H9 (cell line): ENCODE measurements around the gene BCKDHB. TPM values are rescaled to one million over a fixed set of nuclear protein-coding genes. Genes with fewer than 3 reads are reported as not detected.

Experiments used
- DNase-seq: peaks from one replicate; pipeline ENCODE4 v3.0.0-alpha.2; 2017
- H2AFZ ChIP-seq: one replicate; pipeline ENCODE4 v1.6.1; 2013; ENCODE audit warnings: mild to moderate bottlenecking, low read length, control low read depth, moderate library complexity
- H2AK5ac ChIP-seq: 2 replicates; pipeline ENCODE4 v1.6.1; 2013; ENCODE audit warnings: low read length, control low read depth, mixed read lengths; ENCODE audit not compliant: insufficient read length
- H2BK120ac ChIP-seq: one replicate; pipeline ENCODE4 v1.6.1; 2013; ENCODE audit warnings: low read depth, mild to moderate bottlenecking, low read length, control low read depth, inconsistent platforms; ENCODE audit not compliant: poor library complexity, severe bottlenecking
- H2BK12ac ChIP-seq: 2 replicates; pipeline ENCODE4 v1.6.1; 2013; ENCODE audit warnings: low read length, control low read depth, mixed read lengths, low read depth; ENCODE audit not compliant: insufficient read length
- H2BK15ac ChIP-seq: 2 replicates; pipeline ENCODE4 v1.6.1; 2013; ENCODE audit warnings: low read depth, low read length, control low read depth
- H2BK20ac ChIP-seq: one replicate; pipeline ENCODE4 v1.6.1; 2013; ENCODE audit warnings: low read depth, mild to moderate bottlenecking, low read length, control low read depth, inconsistent platforms; ENCODE audit not compliant: poor library complexity, severe bottlenecking
- H2BK5ac ChIP-seq: 2 replicates; pipeline ENCODE4 v1.6.1; 2013; ENCODE audit warnings: low read length, control low read depth, mixed read lengths; ENCODE audit not compliant: insufficient read length
- H3K14ac ChIP-seq: 2 replicates; pipeline ENCODE4 v1.6.1; 2013; ENCODE audit warnings: low read length, control low read depth; ENCODE audit not compliant: insufficient read depth
- H3K18ac ChIP-seq: 2 replicates; pipeline ENCODE4 v1.6.1; 2013; ENCODE audit warnings: low read depth, mild to moderate bottlenecking, mixed read lengths, low read length, control low read depth; ENCODE audit not compliant: insufficient read length
- H3K23ac ChIP-seq: 2 replicates; pipeline ENCODE4 v1.6.1; 2013; ENCODE audit warnings: low read length, control low read depth, mixed read lengths, low read depth; ENCODE audit not compliant: insufficient read length
- H3K23me2 ChIP-seq: 2 replicates; pipeline ENCODE4 v1.6.1; 2013; ENCODE audit warnings: low read depth, mild to moderate bottlenecking, mixed read lengths, low read length, control low read depth; ENCODE audit not compliant: insufficient read length, poor library complexity, severe bottlenecking
- H3K27ac ChIP-seq: 2 replicates; pipeline ENCODE4 v1.5.1; 2013; ENCODE audit warnings: low read length, control low read depth, mixed read lengths, low read depth; ENCODE audit not compliant: insufficient read length
- H3K27me3 ChIP-seq: 2 replicates; pipeline ENCODE4 v1.6.1; 2013; ENCODE audit warnings: low read length, control low read depth, inconsistent platforms; ENCODE audit not compliant: insufficient read depth
- H3K4ac ChIP-seq: 2 replicates; pipeline ENCODE4 v1.6.1; 2013; ENCODE audit warnings: low read depth, mild to moderate bottlenecking, control low read depth, inconsistent platforms, low read length, moderate library complexity
- H3K4me1 ChIP-seq: 2 replicates; pipeline ENCODE4 v1.6.1; 2013; ENCODE audit warnings: low read length, control low read depth, inconsistent platforms; ENCODE audit not compliant: insufficient read depth
- H3K4me2 ChIP-seq: 2 replicates; pipeline ENCODE4 v1.6.1; 2013; ENCODE audit warnings: low read length, control low read depth, mixed read lengths; ENCODE audit not compliant: insufficient read length, insufficient read depth
- H3K56ac ChIP-seq: 2 replicates; pipeline ENCODE4 v1.6.1; 2013; ENCODE audit warnings: low read depth, mild to moderate bottlenecking, mixed read lengths, low read length, control low read depth; ENCODE audit not compliant: insufficient read length
- H3K79me1 ChIP-seq: 2 replicates; pipeline ENCODE4 v1.6.1; 2013; ENCODE audit warnings: low read depth, mild to moderate bottlenecking, moderate library complexity, low read length, control low read depth, inconsistent platforms; ENCODE audit not compliant: insufficient read depth, poor library complexity, severe bottlenecking
- H3K79me2 ChIP-seq: 2 replicates; pipeline ENCODE4 v1.6.1; 2013; ENCODE audit warnings: low read length, control low read depth, inconsistent platforms; ENCODE audit not compliant: insufficient read depth
- H3K9ac ChIP-seq: 2 replicates; pipeline ENCODE4 v1.6.1; 2013; ENCODE audit warnings: low read length, control low read depth, mixed read lengths; ENCODE audit not compliant: insufficient read length; ENCODE audit errors: extremely low read depth
- H3K9me3 ChIP-seq: one replicate; pipeline ENCODE4 v1.6.1; 2013; ENCODE audit warnings: low read depth, low read length, inconsistent platforms; ENCODE audit not compliant: control insufficient read depth
- H3T11ph ChIP-seq: one replicate; pipeline ENCODE4 v1.6.1; 2013; ENCODE audit warnings: mild to moderate bottlenecking, low read length, control low read depth, inconsistent platforms
- H4K20me1 ChIP-seq: one replicate; pipeline ENCODE4 v1.6.1; 2013; ENCODE audit not compliant: control insufficient read depth, insufficient read length, insufficient read depth
- H4K5ac ChIP-seq: 2 replicates; pipeline ENCODE4 v1.6.1; 2013; ENCODE audit warnings: low read depth, mild to moderate bottlenecking, mixed read lengths, low read length, control low read depth; ENCODE audit not compliant: insufficient read length
- H4K8ac ChIP-seq: replicated peaks from 2 replicates; pipeline ENCODE4 v1.6.1; 2013; ENCODE audit warnings: low read length, control low read depth, mixed read lengths, low read depth; ENCODE audit not compliant: insufficient read length
- H4K91ac ChIP-seq: 2 replicates; pipeline ENCODE4 v1.6.1; 2013; ENCODE audit warnings: low read depth, mild to moderate bottlenecking, moderate library complexity, mixed read lengths, low read length, control low read depth; ENCODE audit not compliant: insufficient read length
- H3K27ac Mint-ChIP-seq, 3 experiments: 2 replicates in 2 of 3; 3 replicates in 1 of 3; pipeline ENCODE4 v1.8.0; 2020 to 2021; ENCODE audit warnings: mixed read lengths in 3 of 3, mild to moderate bottlenecking in 1 of 3, moderate library complexity in 1 of 3
- H3K27me3 Mint-ChIP-seq: 2 replicates; pipeline ENCODE4 v1.8.0; 2021; ENCODE audit warnings: low read depth, mild to moderate bottlenecking, moderate library complexity, mixed read lengths
- H3K36me3 Mint-ChIP-seq, 3 experiments: 2 replicates in 2 of 3; 3 replicates in 1 of 3; pipeline ENCODE4 v1.8.0; 2020 to 2021; ENCODE audit warnings: low read depth in 3 of 3, mixed read lengths in 3 of 3; ENCODE audit not compliant: insufficient read depth in 1 of 3
- H3K4me1 Mint-ChIP-seq, 2 experiments: 2 replicates each; pipeline ENCODE4 v1.8.0; 2020; ENCODE audit warnings: mixed read lengths in 2 of 2
- H3K4me3 Mint-ChIP-seq, 2 experiments: 2 replicates in 1 of 2; 3 replicates in 1 of 2; pipeline ENCODE4 v1.8.0; 2020 to 2021; ENCODE audit warnings: mild to moderate bottlenecking in 2 of 2, mixed read lengths in 2 of 2, moderate library complexity in 1 of 2
- H3K9me3 Mint-ChIP-seq, 2 experiments: 2 replicates in 1 of 2; 3 replicates in 1 of 2; pipeline ENCODE4 v1.8.0; 2020; ENCODE audit warnings: mild to moderate bottlenecking in 2 of 2, mixed read lengths in 2 of 2, moderate library complexity in 1 of 2
- CTCF ChIP-seq: fragments of 200-600 bp; sonication (generic); conservative IDR thresholded peaks from 3 replicates; pipeline ENCODE4 v1.8.0; 2021; ENCODE audit warnings: antibody characterized with exemption, mild to moderate bottlenecking
- WGBS: extraction: QIAGEN DNeasy Blood & Tissue Kit; methylation state at CpG from one replicate; pipeline ENCODE4 v1.1.7; 2013; ENCODE audit warnings: missing lambda C conversion rate, low lambda C conversion rate, mixed read lengths; ENCODE audit not compliant: insufficient read length; ENCODE audit errors: extremely low coverage; 5-methylcytosine and 5-hydroxymethylcytosine counted together
- total RNA-seq: library from RNA; stranded (reverse); gene quantifications from 2 replicates; pipeline ENCODE4 v1.2.1, GENCODE V29; 2021

Gene BCKDHB
- total RNA-seq, 1 experiment from 2014 or later: 26.6 TPM

GRCh38 chr6:80268865-80269730, 162.6 kb downstream of the BCKDHB start:
- Mint-ChIP-seq H3K4me1 (no peaks in the 10 kb centered on the region), H3K36me3 (peaks cover 0 to 4% (median 0%) of the 10 kb centered on the region in 3 experiments; a peak in 1 of 7 replicates), H3K27ac (no peak overlapping the region), H3K4me3 (no peak overlapping the region), H3K9me3 (peaks cover 0 to 4% of the 10 kb centered on the region in 2 experiments; a peak in 1 of 5 replicates), H3K27me3 (no peaks in the 10 kb centered on the region)
- H2BK15ac ChIP-seq: no peak overlapping the region
- WGBS: no CpG with 5 or more reads among the region's 10 CpGs
- peaks cover 3% of the 10 kb centered on the region for H3K79me1 ChIP-seq
- no peak overlapping the region for H3K18ac ChIP-seq
- no peaks in the 10 kb centered on the region for H3K23me2 ChIP-seq
- H3K14ac ChIP-seq: no peak overlapping the region
- DNase-seq: no peak
- TF ChIP-seq CTCF: no peak
- no peak overlapping the region for H4K8ac ChIP-seq
- H2BK12ac ChIP-seq: no peak overlapping the region
- no peak overlapping the region for H3K23ac ChIP-seq
- H4K91ac ChIP-seq: no peak overlapping the region
- no peak overlapping the region for H3K56ac ChIP-seq
- no peak overlapping the region for H4K5ac ChIP-seq
- no peaks in the 10 kb centered on the region for H3K27me3 ChIP-seq
- H3K4me2 ChIP-seq: no peak overlapping the region
- no peak overlapping the region for H2AK5ac ChIP-seq
- H3T11ph ChIP-seq: no peak overlapping the region
- H2BK20ac ChIP-seq: no peak overlapping the region
- H4K20me1 ChIP-seq: no peaks in the 10 kb centered on the region
- H2BK5ac ChIP-seq: no peak overlapping the region
- H3K79me2 ChIP-seq: no peaks in the 10 kb centered on the region
- no peak overlapping the region for H3K4ac ChIP-seq
- no peak overlapping the region for H2BK120ac ChIP-seq
- no peak overlapping the region for H3K27ac ChIP-seq
- no peak overlapping the region for H2AFZ ChIP-seq
- H3K4me1 ChIP-seq: no peaks in the 10 kb centered on the region
- no peaks in the 10 kb centered on the region for H3K9me3 ChIP-seq
- H3K9ac ChIP-seq: no peak overlapping the region
